CD14-positive monocyte (primary cell): ENCODE data around the gene NEK1. TPM values are rescaled to one million over a fixed set of nuclear protein-coding genes. Genes with fewer than 3 reads are reported as not detected.
"Not testable (repeated sequence)": the region's sequence is repeated elsewhere in the genome, so short reads cannot be mapped to it uniquely, and the experiment has no call there.

Source experiments
- DNase-seq, 3 donors: peaks; one replicate each; pipeline ENCODE4 v3.0.0-alpha.2; 2011 to 2022
- H2AFZ ChIP-seq: 2 replicates; pipeline ENCODE4 v1.6.0; 2012; ENCODE audit warnings: mild to moderate bottlenecking, low read depth, low read length, inconsistent platforms; ENCODE audit not compliant: insufficient read depth, poor library complexity, severe bottlenecking
- H3K27ac ChIP-seq, 2 donors: 1 replicate in 1 of 2; 2 replicates in 1 of 2; pipeline ENCODE4 v1.5.1; 2012 to 2013; ENCODE audit warnings: low read length in 2 of 2, control low read depth in 1 of 2, inconsistent platforms in 1 of 2, low read depth in 1 of 2, mild to moderate bottlenecking in 1 of 2
- H3K27me3 ChIP-seq, 2 donors: one replicate each; pipeline versions ENCODE4 v1.6.0 to v1.6.1; 2011 to 2013; ENCODE audit warnings: low read length in 2 of 2; ENCODE audit not compliant: control insufficient read depth in 2 of 2, insufficient read depth in 2 of 2
- H3K36me3 ChIP-seq, 2 donors: replicated peaks in 1 of 2; 1 replicate in 1 of 2; 2 replicates in 1 of 2; pipeline versions ENCODE4 v1.5.1 to v1.6.1; 2012 to 2013; ENCODE audit warnings: low read length in 2 of 2, control low read depth in 1 of 2, inconsistent platforms in 1 of 2, mild to moderate bottlenecking in 1 of 2; ENCODE audit not compliant: insufficient read depth in 2 of 2, control insufficient read depth in 1 of 2
- H3K4me1 ChIP-seq, 2 donors: 1 replicate in 1 of 2; 2 replicates in 1 of 2; pipeline versions ENCODE4 v1.5.1 to v1.6.1; 2012 to 2013; ENCODE audit warnings: low read length in 2 of 2, control low read depth in 1 of 2, inconsistent platforms in 1 of 2, mild to moderate bottlenecking in 1 of 2, moderate library complexity in 1 of 2; ENCODE audit not compliant: insufficient read depth in 2 of 2, control insufficient read depth in 1 of 2
- H3K4me2 ChIP-seq: replicated peaks from 2 replicates; pipeline ENCODE3; 2012; ENCODE audit warnings: low read length, moderate library complexity, mild to moderate bottlenecking; ENCODE audit not compliant: poor library complexity, severe bottlenecking; ENCODE audit errors: extremely low read depth
- H3K4me3 ChIP-seq, 3 experiments: fragments of 200-600 bp in 1 of 3; sonication (generic) in 1 of 3; replicated peaks in 1 of 3; 1 replicate in 2 of 3; 2 replicates in 1 of 3; pipeline ENCODE4 v1.5.1; 2011 to 2013; ENCODE audit warnings: low read length in 3 of 3, mild to moderate bottlenecking in 3 of 3, control low read depth in 2 of 3, low read depth in 2 of 3, inconsistent platforms in 1 of 3, moderate library complexity in 1 of 3
- H3K79me2 ChIP-seq: 2 replicates; pipeline ENCODE4 v1.6.0; 2012; ENCODE audit warnings: mild to moderate bottlenecking, control low read depth, inconsistent platforms, low read length, moderate library complexity; ENCODE audit not compliant: insufficient read depth
- H3K9ac ChIP-seq: 2 replicates; pipeline ENCODE4 v1.6.0; 2017; ENCODE audit warnings: low read length, mild to moderate bottlenecking; ENCODE audit not compliant: insufficient read depth, poor library complexity, severe bottlenecking
- H3K9me3 ChIP-seq, 2 donors: replicated peaks in 1 of 2; 1 replicate in 1 of 2; 2 replicates in 1 of 2; pipeline versions ENCODE4 v1.5.1 to v1.6.1; 2012 to 2013; ENCODE audit warnings: low read length in 2 of 2, control low read depth in 1 of 2; ENCODE audit not compliant: control insufficient read depth in 1 of 2, insufficient read depth in 1 of 2
- H4K20me1 ChIP-seq: 2 replicates; pipeline ENCODE4 v1.6.0; 2012; ENCODE audit warnings: mild to moderate bottlenecking, low read length, control low read depth, moderate library complexity; ENCODE audit not compliant: insufficient read depth
- H3K27ac Mint-ChIP-seq, 7 donors: one replicate each; pipeline ENCODE4 v1.8.0; 2020; ENCODE audit warnings: mild to moderate bottlenecking in 7 of 7, mixed read lengths in 7 of 7, moderate library complexity in 6 of 7, inconsistent platforms in 2 of 7
- H3K27me3 Mint-ChIP-seq, 3 donors: one replicate each; pipeline ENCODE4 v1.8.0; 2021 to 2022; ENCODE audit warnings: low read depth in 3 of 3, mild to moderate bottlenecking in 3 of 3, mixed read lengths in 3 of 3, moderate library complexity in 3 of 3, inconsistent platforms in 1 of 3
- H3K36me3 Mint-ChIP-seq, 2 donors: one replicate each; pipeline ENCODE4 v1.8.0; 2020; ENCODE audit warnings: mixed read lengths in 2 of 2, inconsistent platforms in 1 of 2, mild to moderate bottlenecking in 1 of 2
- H3K4me1 Mint-ChIP-seq: one replicate; pipeline ENCODE4 v1.8.0; 2020; ENCODE audit warnings: mild to moderate bottlenecking, mixed read lengths
- H3K4me3 Mint-ChIP-seq, 2 donors: one replicate each; pipeline ENCODE4 v1.8.0; 2020; ENCODE audit warnings: mild to moderate bottlenecking in 2 of 2, mixed read lengths in 2 of 2, moderate library complexity in 1 of 2
- H3K9me3 Mint-ChIP-seq, 7 donors: one replicate each; pipeline ENCODE4 v1.8.0; 2020 to 2022; ENCODE audit warnings: mixed read lengths in 7 of 7, mild to moderate bottlenecking in 6 of 7, moderate library complexity in 6 of 7, inconsistent platforms in 2 of 7
- CTCF ChIP-seq: fragments of 200-600 bp; IDR thresholded peaks from one replicate; pipeline ENCODE4 v1.8.0; 2022; ENCODE audit warnings: antibody characterized with exemption, mild to moderate bottlenecking
- WGBS: methylation state at CpG from one replicate; pipeline ENCODE4 v1.1.5; 2013; ENCODE audit warnings: missing lambda C conversion rate; ENCODE audit not compliant: insufficient coverage; 5-methylcytosine and 5-hydroxymethylcytosine counted together
- intact Hi-C, 2 donors: fragments of 100-400 bp; cut with micrococcal nuclease; formaldehyde crosslinking; loops; one replicate each; pipeline versions ENCODE4 v1.15.0 to v1.15.1; 2023
- polyA plus RNA-seq, 3 donors: library from polyadenylated mRNA; depleted of rRNA in 1 of 3; unstranded in 2 of 3; stranded (reverse) in 1 of 3; fragments of 300-500 nt in 2 of 3; fragments of >200 nt in 1 of 3; fragmentation: Illumina TruSeq in 2 of 3; gene quantifications; 1 replicate in 2 of 3; 2 replicates in 1 of 3; pipeline ENCODE4 v1.2.3, GENCODE V29; 2012 to 2021

The NEK1 gene
- polyA plus RNA-seq, 3 donors = 1.9 to 5.5 (median 2.7) TPM

- H3K27me3 Mint-ChIP-seq = peaks cover 0 to 9% (median 3%) of the 10 kb centered on the region in 3 donors
- no peak overlapping the region for H3K4me3 Mint-ChIP-seq
These were observed 13.5 kb upstream of the NEK1 start for GRCh38 chr4:169625886-169626285.

GRCh38 chr4:169624012-169624411 lies 11.6 kb upstream of the NEK1 start:
- peaks cover 10 to 11% of the 10 kb centered on the region in 2 donors for H3K36me3 Mint-ChIP-seq
- intact Hi-C loops = loop anchor here (5.0 to 10.0 kb wide), 3 partner anchors 33 to 401 kb away; partner anchors contain the start of genes HPF1 (in 1 of the 2) and MFAP3L (in 1 of the 2)
- H3K4me2 ChIP-seq, H3K4me3 ChIP-seq, H3K36me3 ChIP-seq, H4K20me1 ChIP-seq, H3K9me3 ChIP-seq, H3K27me3 ChIP-seq, H3K27ac Mint-ChIP-seq, H3K9ac ChIP-seq, H2AFZ ChIP-seq, H3K4me3 Mint-ChIP-seq, H3K27ac ChIP-seq, DNase-seq, H3K9me3 Mint-ChIP-seq, H3K27me3 Mint-ChIP-seq: not testable (repeated sequence)
- WGBS = 100% methylated on average over 3 of the region's 6 CpGs
- Histone ChIP-seq H3K79me2 (peaks cover 72% of the 10 kb centered on the region), H3K4me1 (peaks cover 27% of the 10 kb centered on the region in 2 donors)
- peaks cover 26% of the 10 kb centered on the region for H3K4me1 Mint-ChIP-seq

More at GRCh38 chr4:169625886-169626285, 13.5 kb upstream of the NEK1 start:
- H3K27ac ChIP-seq = no peak overlapping the region
- H3K36me3 ChIP-seq = peaks cover 0 to 4% of the 10 kb centered on the region in 2 donors
- DNase-seq = no peak
- H2AFZ ChIP-seq = no peak overlapping the region
- H3K9ac ChIP-seq = no peak overlapping the region
- intact Hi-C loops = loop anchor here in 1 of 2 donors (10.0 kb wide), 1 partner anchor 399 kb away; the partner anchor contains the start of gene MFAP3L
- 93% methylated on average over 4 of the region's 5 CpGs for WGBS
- Mint-ChIP-seq H3K27ac (no peak overlapping the region), H3K9me3 (peaks cover 0 to 3% (median 0%) of the 10 kb centered on the region in 7 donors), H3K4me1 (peaks cover 23% of the 10 kb centered on the region), H3K36me3 (peaks cover 13 to 14% of the 10 kb centered on the region in 2 donors)
- no peak overlapping the region for H3K4me3 ChIP-seq
- H3K79me2 ChIP-seq = peaks cover 75% of the 10 kb centered on the region
- H3K9me3 ChIP-seq = no peaks in the 10 kb centered on the region
- H3K4me2 ChIP-seq = no peak overlapping the region
- TF ChIP-seq CTCF = no peak
- peaks cover 18% of the 10 kb centered on the region for H4K20me1 ChIP-seq
- H3K4me1 ChIP-seq = peaks cover 18 to 19% of the 10 kb centered on the region in 2 donors
- no peaks in the 10 kb centered on the region for H3K27me3 ChIP-seq
